ENCODE measurements around the gene HOPX.

DNA sequence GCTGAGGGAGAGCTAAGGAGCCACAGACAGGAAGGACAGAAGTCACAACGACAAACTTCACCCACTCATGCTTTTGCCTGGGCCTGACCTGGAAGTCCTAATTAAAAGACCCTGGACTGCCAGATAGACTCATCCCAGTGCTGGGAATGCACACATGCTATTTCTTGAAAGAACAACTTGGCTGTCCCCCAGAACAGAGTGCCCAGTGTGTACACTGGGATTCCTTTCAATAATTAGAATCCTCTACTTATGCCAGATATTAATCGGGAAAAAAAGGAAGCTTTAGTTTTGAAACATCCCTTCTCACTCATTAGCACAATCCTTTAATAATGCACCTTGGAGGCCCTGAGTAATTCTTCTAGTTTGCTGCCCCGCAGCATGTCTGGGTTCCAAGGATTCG, 3.4 kb downstream of the HOPX start:
- TF ChIP-seq, protein P1, sequence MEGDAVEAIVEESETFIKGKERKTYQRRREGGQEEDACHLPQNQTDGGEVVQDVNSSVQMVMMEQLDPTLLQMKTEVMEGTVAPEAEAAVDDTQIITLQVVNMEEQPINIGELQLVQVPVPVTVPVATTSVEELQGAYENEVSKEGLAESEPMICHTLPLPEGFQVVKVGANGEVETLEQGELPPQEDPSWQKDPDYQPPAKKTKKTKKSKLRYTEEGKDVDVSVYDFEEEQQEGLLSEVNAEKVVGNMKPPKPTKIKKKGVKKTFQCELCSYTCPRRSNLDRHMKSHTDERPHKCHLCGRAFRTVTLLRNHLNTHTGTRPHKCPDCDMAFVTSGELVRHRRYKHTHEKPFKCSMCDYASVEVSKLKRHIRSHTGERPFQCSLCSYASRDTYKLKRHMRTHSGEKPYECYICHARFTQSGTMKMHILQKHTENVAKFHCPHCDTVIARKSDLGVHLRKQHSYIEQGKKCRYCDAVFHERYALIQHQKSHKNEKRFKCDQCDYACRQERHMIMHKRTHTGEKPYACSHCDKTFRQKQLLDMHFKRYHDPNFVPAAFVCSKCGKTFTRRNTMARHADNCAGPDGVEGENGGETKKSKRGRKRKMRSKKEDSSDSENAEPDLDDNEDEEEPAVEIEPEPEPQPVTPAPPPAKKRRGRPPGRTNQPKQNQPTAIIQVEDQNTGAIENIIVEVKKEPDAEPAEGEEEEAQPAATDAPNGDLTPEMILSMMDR (IDR thresholded peaks at IDR 0.05): no peak
- TF ChIP-seq POLR2A (IDR thresholded peaks at IDR 0.05): no peak
